K562 (cell line): Measurements from ENCODE around the gene RARA. TPM values are rescaled to one million over a fixed set of nuclear protein-coding genes. Genes with fewer than 3 reads are reported as not detected.

Experiments used
- ATAC-seq: fragments of 200-7000 bp; cut with Tn5 transposase; 3 replicates; pipeline ENCODE4 v1.9.1; 2020; ENCODE audit warnings: moderate library complexity
- BruUV-seq: library from RNA; stranded (reverse); fragments of 400-500 nt; replicated peaks from 2 replicates; lab custom pipeline; 2021; lab: Mats Ljungman, UMichigan
- CTCF ChIA-PET: fragments of 300-600 bp; formaldehyde crosslinking; extraction: SDS; loops from one replicate; lab custom pipeline; 2021; ENCODE audit warnings: low intra/inter-chr PET ratio; lab: Yijun Ruan, JAX
- POLR2A ChIA-PET: fragments of 300-600, 350-650 bp; sonication (Branson Sonifier 250); formaldehyde crosslinking; extraction: SDS; loops from one replicate; lab custom pipeline; 2021; ENCODE audit warnings: antibody characterized with exemption, inconsistent platforms; lab: Yijun Ruan, JAX
- DNase-seq, 4 experiments: peaks; one replicate each; pipeline versions ENCODE4 v3.0.0 to v3.0.0-alpha.2; 2011 to 2018; ENCODE audit warnings: low spot score in 3 of 4, mixed read lengths in 3 of 4; ENCODE audit errors: extremely low read depth in 1 of 4
- FAIRE-seq: peaks from 2 replicates; lab custom pipeline; 2011; peaks lifted over from hg19 to GRCh38; lab: Jason Lieb, UNC
- H2AFZ ChIP-seq: 2 replicates; pipeline ENCODE4 v1.6.0; 2011; ENCODE audit warnings: low read depth, low read length, control low read depth, inconsistent platforms
- H3K27ac ChIP-seq: fragments of 200-600 bp; 3 replicates; pipeline ENCODE4 v1.8.0; 2011; ENCODE audit warnings: low read depth, mild to moderate bottlenecking, control low read depth, inconsistent platforms, low read length, moderate library complexity, mixed read lengths; ENCODE audit errors: extremely low read depth
- H3K27me3 ChIP-seq, 2 experiments: fragments of 300-600 bp in 1 of 2; 2 replicates in 1 of 2; 3 replicates in 1 of 2; pipeline versions ENCODE4 v1.6.0 to v1.8.0; 2011; ENCODE audit warnings: inconsistent platforms in 2 of 2, low read length in 2 of 2, mild to moderate bottlenecking in 1 of 2, mixed read lengths in 1 of 2, moderate library complexity in 1 of 2; ENCODE audit not compliant: control insufficient read depth in 2 of 2, insufficient read depth in 2 of 2
- H3K36me3 ChIP-seq: fragments of 300-600 bp; 3 replicates; pipeline ENCODE4 v1.8.0; 2011; ENCODE audit warnings: mild to moderate bottlenecking, low read length, inconsistent platforms; ENCODE audit not compliant: control insufficient read depth, insufficient read depth
- H3K4me1 ChIP-seq, 2 experiments: fragments of 200-600 bp in 1 of 2; replicated peaks in 1 of 2; 2 replicates in 1 of 2; 3 replicates in 1 of 2; pipeline versions ENCODE4 v1.5.1 to v1.8.0; 2011; ENCODE audit warnings: inconsistent platforms in 2 of 2, low read length in 2 of 2, mild to moderate bottlenecking in 1 of 2, mixed read lengths in 1 of 2, moderate library complexity in 1 of 2; ENCODE audit not compliant: control insufficient read depth in 2 of 2, insufficient read depth in 2 of 2
- H3K4me2 ChIP-seq: 2 replicates; pipeline ENCODE4 v1.6.1; 2011; ENCODE audit warnings: low read length, control low read depth, inconsistent platforms, mixed read lengths; ENCODE audit not compliant: insufficient read depth
- H3K4me3 ChIP-seq: fragments of 200-600 bp; sonication (generic), shearing (Covaris generic); 2 replicates; pipeline ENCODE4 v1.5.1; 2016; ENCODE audit warnings: control low read depth, inconsistent platforms
- H3K79me2 ChIP-seq: fragments of 200-600 bp; 3 replicates; pipeline ENCODE4 v1.8.0; 2011; ENCODE audit warnings: low read length, inconsistent platforms; ENCODE audit not compliant: control insufficient read depth, insufficient read depth
- H3K9ac ChIP-seq, 2 experiments: 2 replicates each; pipeline versions ENCODE4 v1.6.0 to v1.6.1; 2011; ENCODE audit warnings: low read depth in 2 of 2, low read length in 2 of 2, control low read depth in 1 of 2, inconsistent platforms in 1 of 2, mild to moderate bottlenecking in 1 of 2, mixed read lengths in 1 of 2; ENCODE audit not compliant: insufficient read depth in 1 of 2
- H3K9me1 ChIP-seq: one replicate; pipeline ENCODE4 v1.6.0; 2011; ENCODE audit warnings: inconsistent platforms, mild to moderate bottlenecking, low read length, moderate library complexity; ENCODE audit not compliant: control insufficient read depth, insufficient read depth
- H3K9me3 ChIP-seq: replicated peaks from 2 replicates; pipeline ENCODE4 v1.5.1; 2011; ENCODE audit warnings: low read depth, low read length, inconsistent platforms; ENCODE audit not compliant: control insufficient read depth, insufficient read depth
- H4K20me1 ChIP-seq: replicated peaks from 2 replicates; pipeline ENCODE4 v1.6.1; 2011; ENCODE audit warnings: low read length, inconsistent platforms, mixed read lengths; ENCODE audit not compliant: control insufficient read depth, insufficient read depth
- CTBP1 ChIP-seq: fragments of 450-650 bp; IDR thresholded peaks from 2 replicates; pipeline ENCODE4 v1.6.1; 2016; ENCODE audit warnings: borderline replicate concordance
- RB1 ChIP-seq: fragments of 450-650 bp; IDR thresholded peaks from 2 replicates; pipeline ENCODE4 v1.6.1; 2017; ENCODE audit warnings: low read depth, mild to moderate bottlenecking
- ZNF253 ChIP-seq: fragments of 250-450 bp; sonication (Bioruptor Pico); conservative IDR thresholded peaks from 2 replicates; pipeline ENCODE4 v1.6.1; 2021; ENCODE audit warnings: mild to moderate bottlenecking
- ZZZ3 ChIP-seq: fragments of 450-650 bp; IDR thresholded peaks from 2 replicates; pipeline ENCODE4 v1.6.1; 2016; ENCODE audit warnings: antibody characterized with exemption, mild to moderate bottlenecking, moderate library complexity
- WGBS: fragments of 100-300 bp; shearing (Covaris generic); methylation state at CpG from one replicate; pipeline ENCODE4 v1.1.6; 2016; ENCODE audit warnings: low coverage, mixed read lengths; ENCODE audit not compliant: insufficient coverage; ENCODE audit errors: missing lambda C conversion rate; 5-methylcytosine and 5-hydroxymethylcytosine counted together
- in situ Hi-C: fragments of 300-500 bp; cut with MboI; formaldehyde crosslinking; loops from 4 replicates; pipeline ENCODE4 v1.15.0; 2018; ENCODE audit warnings: inconsistent platforms, mixed read lengths
- intact Hi-C: fragments of 100-400 bp; cut with micrococcal nuclease; formaldehyde crosslinking; loops from 2 replicates; pipeline ENCODE4 v1.14.2; 2022
- polyA plus RNA-seq, 8 experiments: library from polyadenylated mRNA; depleted of rRNA in 4 of 8; stranded (reverse) in 5 of 8; unstranded in 3 of 8; fragments of >200 nt; fragmentation: Nextera tagmentation in 2 of 8; fragmentation: Illumina TruSeq in 1 of 8; extraction: Ambion mirVana in 2 of 8; extraction: Trizol in 1 of 8; gene quantifications; 2 replicates each; pipeline versions ENCODE4 v1.2.1 to v1.2.3, GENCODE V29; 2011 to 2014; ENCODE audit warnings: inconsistent platforms in 1 of 8, missing spikeins in 1 of 8
- total RNA-seq, 7 experiments: library from RNA; depleted of rRNA in 6 of 7; stranded (reverse); fragments of >200 nt in 6 of 7; fragmentation: Illumina TruSeq in 2 of 7; extraction: Trizol in 2 of 7; gene quantifications; 2 replicates each; pipeline versions ENCODE4 v1.2.1 to v1.2.3, GENCODE V29; 2011 to 2021; ENCODE audit warnings: low replicate concordance in 1 of 7
- TF ChIP-seq, protein P1 (sequence below), 2 experiments: fragments of 450-650 bp; formaldehyde crosslinking in 1 of 2; IDR thresholded peaks; 2 replicates each; pipeline versions ENCODE4 v1.4.0 to v1.6.1; 2014 to 2020; ENCODE audit warnings: mild to moderate bottlenecking in 2 of 2, borderline replicate concordance in 1 of 2, low read depth in 1 of 2
- TF ChIP-seq, protein P2 (sequence below): fragments of 450-650 bp; IDR thresholded peaks from 2 replicates; pipeline ENCODE4 v1.6.1; 2017; ENCODE audit warnings: antibody characterized with exemption, mild to moderate bottlenecking

The RARA gene
- total and polyA plus RNA-seq, 9 of the 15 experiments (the other 6 are each of a cell fraction or from before 2014, with no cell fraction given) = 0.10 to 28.0 (median 7.9) TPM

DNA sequence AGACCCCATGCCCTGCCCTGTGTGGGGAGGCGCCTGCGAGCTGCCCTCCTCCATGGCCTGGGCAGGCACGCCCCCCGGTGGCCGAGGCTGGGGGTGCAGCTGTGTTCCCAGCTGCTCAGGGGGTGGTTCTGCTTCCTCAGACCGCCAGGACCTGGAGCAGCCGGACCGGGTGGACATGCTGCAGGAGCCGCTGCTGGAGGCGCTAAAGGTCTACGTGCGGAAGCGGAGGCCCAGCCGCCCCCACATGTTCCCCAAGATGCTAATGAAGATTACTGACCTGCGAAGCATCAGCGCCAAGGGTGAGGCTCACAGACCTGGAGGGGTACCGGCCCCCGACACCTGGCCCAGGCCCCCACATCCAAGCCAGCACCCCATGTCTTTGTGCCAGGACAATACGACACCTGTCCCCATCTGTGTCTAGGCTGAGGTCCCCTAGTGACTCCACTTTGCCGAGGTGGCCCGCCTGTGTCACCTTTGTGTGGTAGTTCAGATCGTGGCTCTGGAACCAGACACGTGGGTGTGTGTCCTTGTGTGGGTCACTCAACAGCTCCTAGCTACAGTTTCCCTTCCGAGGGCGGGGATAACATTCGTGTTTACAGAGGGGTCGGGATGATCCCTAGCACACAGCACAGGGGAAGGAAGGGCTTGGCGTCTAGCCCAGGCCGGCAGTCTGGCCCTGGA is 46.3 kb downstream of the RARA start:
- Histone ChIP-seq H3K79me2 (no peaks in the 10 kb centered on the region), H4K20me1 (no peaks in the 10 kb centered on the region), H3K27me3 (no peaks in the 10 kb centered on the region), H3K9me1 (no peaks in the 10 kb centered on the region), H3K9me3 (no peaks in the 10 kb centered on the region), H3K36me3 (peaks cover 41% of the 10 kb centered on the region; the same call in 2 of the 3 replicates), H3K4me3 (no peak overlapping the region), H3K27ac (no peak overlapping the region; the same call in 2 of the 3 replicates), H3K9ac (no peak overlapping the region; a peak in 1 of 4 replicates), H2AFZ (no peak overlapping the region), H3K4me2 (no peak overlapping the region), H3K4me1 (peaks cover 0 to 58% of the 10 kb centered on the region in 2 experiments; a peak in 3 of 5 replicates)
- WGBS = 52% methylated on average over 28 of the region's 29 CpGs
- BruUV-seq = no TSS peak
- FAIRE-seq = peak; percentile 52
- ChIA-PET CTCF (interaction anchor here (1.1 to 2.6 kb wide), 2 partner anchors 53 to 179 kb away, joined by 3 to 90 read pairs; no protein-coding TSS in a partner anchor), POLR2A (interaction anchor here (0.6 to 1.2 kb wide), 6 partner anchors 9 to 301 kb away, joined by 3 to 5 read pairs (median 3); partner anchors contain the start of genes CDC6 and GJD3)
- ATAC-seq = peak; percentile 90
- in situ Hi-C loops = loop anchor here (10.0 kb wide), 1 partner anchor 340 kb away; the partner anchor contains the start of gene CSF3
- intact Hi-C loops = loop anchor here (1.0 to 10.0 kb wide), 5 partner anchors 52 to 340 kb away; partner anchors contain the start of genes CSF3 and IGFBP4
- DNase-seq = peak; percentile 82 to 88 (median 87)
- TF ChIP-seq CTBP1 (peak; percentile 56; the same call in 1 of the 2 replicates), ZNF253 (CRISPR knock-in tag) (no peak), ZZZ3 (no peak), RB1 (peak; percentile 89)
- TF ChIP-seq, protein P1, sequence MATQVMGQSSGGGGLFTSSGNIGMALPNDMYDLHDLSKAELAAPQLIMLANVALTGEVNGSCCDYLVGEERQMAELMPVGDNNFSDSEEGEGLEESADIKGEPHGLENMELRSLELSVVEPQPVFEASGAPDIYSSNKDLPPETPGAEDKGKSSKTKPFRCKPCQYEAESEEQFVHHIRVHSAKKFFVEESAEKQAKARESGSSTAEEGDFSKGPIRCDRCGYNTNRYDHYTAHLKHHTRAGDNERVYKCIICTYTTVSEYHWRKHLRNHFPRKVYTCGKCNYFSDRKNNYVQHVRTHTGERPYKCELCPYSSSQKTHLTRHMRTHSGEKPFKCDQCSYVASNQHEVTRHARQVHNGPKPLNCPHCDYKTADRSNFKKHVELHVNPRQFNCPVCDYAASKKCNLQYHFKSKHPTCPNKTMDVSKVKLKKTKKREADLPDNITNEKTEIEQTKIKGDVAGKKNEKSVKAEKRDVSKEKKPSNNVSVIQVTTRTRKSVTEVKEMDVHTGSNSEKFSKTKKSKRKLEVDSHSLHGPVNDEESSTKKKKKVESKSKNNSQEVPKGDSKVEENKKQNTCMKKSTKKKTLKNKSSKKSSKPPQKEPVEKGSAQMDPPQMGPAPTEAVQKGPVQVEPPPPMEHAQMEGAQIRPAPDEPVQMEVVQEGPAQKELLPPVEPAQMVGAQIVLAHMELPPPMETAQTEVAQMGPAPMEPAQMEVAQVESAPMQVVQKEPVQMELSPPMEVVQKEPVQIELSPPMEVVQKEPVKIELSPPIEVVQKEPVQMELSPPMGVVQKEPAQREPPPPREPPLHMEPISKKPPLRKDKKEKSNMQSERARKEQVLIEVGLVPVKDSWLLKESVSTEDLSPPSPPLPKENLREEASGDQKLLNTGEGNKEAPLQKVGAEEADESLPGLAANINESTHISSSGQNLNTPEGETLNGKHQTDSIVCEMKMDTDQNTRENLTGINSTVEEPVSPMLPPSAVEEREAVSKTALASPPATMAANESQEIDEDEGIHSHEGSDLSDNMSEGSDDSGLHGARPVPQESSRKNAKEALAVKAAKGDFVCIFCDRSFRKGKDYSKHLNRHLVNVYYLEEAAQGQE (IDR thresholded peaks at IDR 0.05; ENCODE audit: borderline replicate concordance) = peak; percentile 94
- TF ChIP-seq, protein P1 (CRISPR knock-in tag; IDR thresholded peaks at IDR 0.05; ENCODE audit: low read depth) = no peak
- TF ChIP-seq, protein P2, sequence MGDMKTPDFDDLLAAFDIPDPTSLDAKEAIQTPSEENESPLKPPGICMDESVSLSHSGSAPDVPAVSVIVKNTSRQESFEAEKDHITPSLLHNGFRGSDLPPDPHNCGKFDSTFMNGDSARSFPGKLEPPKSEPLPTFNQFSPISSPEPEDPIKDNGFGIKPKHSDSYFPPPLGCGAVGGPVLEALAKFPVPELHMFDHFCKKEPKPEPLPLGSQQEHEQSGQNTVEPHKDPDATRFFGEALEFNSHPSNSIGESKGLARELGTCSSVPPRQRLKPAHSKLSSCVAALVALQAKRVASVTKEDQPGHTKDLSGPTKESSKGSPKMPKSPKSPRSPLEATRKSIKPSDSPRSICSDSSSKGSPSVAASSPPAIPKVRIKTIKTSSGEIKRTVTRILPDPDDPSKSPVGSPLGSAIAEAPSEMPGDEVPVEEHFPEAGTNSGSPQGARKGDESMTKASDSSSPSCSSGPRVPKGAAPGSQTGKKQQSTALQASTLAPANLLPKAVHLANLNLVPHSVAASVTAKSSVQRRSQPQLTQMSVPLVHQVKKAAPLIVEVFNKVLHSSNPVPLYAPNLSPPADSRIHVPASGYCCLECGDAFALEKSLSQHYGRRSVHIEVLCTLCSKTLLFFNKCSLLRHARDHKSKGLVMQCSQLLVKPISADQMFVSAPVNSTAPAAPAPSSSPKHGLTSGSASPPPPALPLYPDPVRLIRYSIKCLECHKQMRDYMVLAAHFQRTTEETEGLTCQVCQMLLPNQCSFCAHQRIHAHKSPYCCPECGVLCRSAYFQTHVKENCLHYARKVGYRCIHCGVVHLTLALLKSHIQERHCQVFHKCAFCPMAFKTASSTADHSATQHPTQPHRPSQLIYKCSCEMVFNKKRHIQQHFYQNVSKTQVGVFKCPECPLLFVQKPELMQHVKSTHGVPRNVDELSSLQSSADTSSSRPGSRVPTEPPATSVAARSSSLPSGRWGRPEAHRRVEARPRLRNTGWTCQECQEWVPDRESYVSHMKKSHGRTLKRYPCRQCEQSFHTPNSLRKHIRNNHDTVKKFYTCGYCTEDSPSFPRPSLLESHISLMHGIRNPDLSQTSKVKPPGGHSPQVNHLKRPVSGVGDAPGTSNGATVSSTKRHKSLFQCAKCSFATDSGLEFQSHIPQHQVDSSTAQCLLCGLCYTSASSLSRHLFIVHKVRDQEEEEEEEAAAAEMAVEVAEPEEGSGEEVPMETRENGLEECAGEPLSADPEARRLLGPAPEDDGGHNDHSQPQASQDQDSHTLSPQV = no peak
